ENCODE measurements around the gene TM9SF3. TPM values are rescaled to one million over a fixed set of nuclear protein-coding genes. Genes with fewer than 3 reads are reported as not detected.

The TM9SF3 gene
- total and polyA plus RNA-seq, 2 donors (not counting 1 experiment from before 2014, with no cell fraction given), result 6.9 to 63.4 TPM

DNA sequence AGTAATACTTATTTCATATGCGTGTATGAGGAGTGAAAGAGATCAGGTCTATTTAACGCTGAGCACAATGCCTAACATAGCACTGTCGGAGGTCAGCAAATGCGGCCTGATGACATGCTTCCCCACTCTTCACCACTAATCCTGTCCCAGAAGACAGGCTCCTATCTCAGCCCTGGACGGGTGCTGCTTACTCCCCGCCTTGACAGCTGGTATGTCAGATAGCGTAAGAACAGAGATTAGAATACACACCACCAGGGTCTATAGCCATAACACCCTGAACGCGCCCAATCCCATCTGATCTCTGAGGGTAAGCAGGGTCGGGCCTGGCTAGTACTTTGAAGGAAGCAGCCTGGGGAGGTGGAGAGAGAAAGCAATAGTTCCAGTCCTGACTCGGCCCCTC lies 32.3 kb upstream of the TM9SF3 start:
- no peak overlapping the region for H3K27ac Mint-ChIP-seq
- Histone ChIP-seq H3K27ac (ENCODE audit: low read length in 2 of 2) (no peak overlapping the region), H4K20me1 (ENCODE audit: control insufficient read depth, insufficient read depth, low read length, poor library complexity, severe bottlenecking) (peaks cover 76% of the 10 kb centered on the region), H3K4me1 (ENCODE audit: control insufficient read depth in 2 of 2, insufficient read depth in 2 of 2, low read length in 2 of 2) (no peaks in the 10 kb centered on the region), H3K27me3 (replicated peaks in 1 of 4; ENCODE audit: control extremely low read depth in 1 of 4, control insufficient read depth in 3 of 4, insufficient read depth in 4 of 4, low read length in 3 of 4) (no peaks in the 10 kb centered on the region), H3K9me3 (ENCODE audit: control extremely low read depth in 1 of 3, control insufficient read depth in 2 of 3, insufficient read depth in 1 of 3, low read length in 2 of 3) (no peaks in the 10 kb centered on the region), H3K4me2 (replicated peaks; ENCODE audit: low read depth, low read length, poor library complexity, severe bottlenecking) (no peak overlapping the region), H3K36me3 (replicated peaks in 1 of 2; ENCODE audit: control extremely low read depth in 1 of 2, control insufficient read depth in 1 of 2, extremely low read depth in 1 of 2, insufficient read depth in 2 of 2, low read length in 1 of 2) (peaks cover 8 to 98% of the 10 kb centered on the region in 2 experiments), H3K9ac (ENCODE audit: low read length) (no peak overlapping the region), H3K79me2 (ENCODE audit: control insufficient read depth, insufficient read depth, low read length) (peaks cover 69% of the 10 kb centered on the region), H3K4me3 (ENCODE audit: control extremely low read depth in 1 of 5, extremely low read depth in 1 of 5, insufficient read depth in 1 of 5, low read depth in 2 of 5, low read length in 4 of 5) (no peak overlapping the region), H2AFZ (ENCODE audit: insufficient read depth, low read depth, low read length, poor library complexity, severe bottlenecking) (no peak overlapping the region)
- ATAC-seq (ENCODE audit: low read depth), result no peak
- no peak for DNase-seq
- ChIA-PET POLR2A (no interaction called here), CTCF (interaction anchor here (1.2 kb wide), 1 partner anchor 21 kb away, joined by 3 read pairs; no protein-coding TSS in a partner anchor)
- WGBS (ENCODE audit: insufficient coverage), result 98% methylated on average over 5 of the region's 11 CpGs
- H3K9me3 Mint-ChIP-seq (ENCODE audit: insufficient read depth), result no peaks in the 10 kb centered on the region
- TF ChIP-seq, protein P1, sequence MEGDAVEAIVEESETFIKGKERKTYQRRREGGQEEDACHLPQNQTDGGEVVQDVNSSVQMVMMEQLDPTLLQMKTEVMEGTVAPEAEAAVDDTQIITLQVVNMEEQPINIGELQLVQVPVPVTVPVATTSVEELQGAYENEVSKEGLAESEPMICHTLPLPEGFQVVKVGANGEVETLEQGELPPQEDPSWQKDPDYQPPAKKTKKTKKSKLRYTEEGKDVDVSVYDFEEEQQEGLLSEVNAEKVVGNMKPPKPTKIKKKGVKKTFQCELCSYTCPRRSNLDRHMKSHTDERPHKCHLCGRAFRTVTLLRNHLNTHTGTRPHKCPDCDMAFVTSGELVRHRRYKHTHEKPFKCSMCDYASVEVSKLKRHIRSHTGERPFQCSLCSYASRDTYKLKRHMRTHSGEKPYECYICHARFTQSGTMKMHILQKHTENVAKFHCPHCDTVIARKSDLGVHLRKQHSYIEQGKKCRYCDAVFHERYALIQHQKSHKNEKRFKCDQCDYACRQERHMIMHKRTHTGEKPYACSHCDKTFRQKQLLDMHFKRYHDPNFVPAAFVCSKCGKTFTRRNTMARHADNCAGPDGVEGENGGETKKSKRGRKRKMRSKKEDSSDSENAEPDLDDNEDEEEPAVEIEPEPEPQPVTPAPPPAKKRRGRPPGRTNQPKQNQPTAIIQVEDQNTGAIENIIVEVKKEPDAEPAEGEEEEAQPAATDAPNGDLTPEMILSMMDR (IDR thresholded peaks at IDR 0.05), result no peak
- TF ChIP-seq EZH2 (IDR thresholded peaks at IDR 0.05; ENCODE audit: borderline replicate concordance, insufficient read depth, low read depth, low read length, poor library complexity, severe bottlenecking), result no peak
- no peak overlapping the region for H3K4me3 Mint-ChIP-seq
- intact Hi-C loops (cut with micrococcal nuclease), result no loop called here
- H3K4me1 Mint-ChIP-seq, result no peaks in the 10 kb centered on the region
- no peaks in the 10 kb centered on the region for H3K27me3 Mint-ChIP-seq

GRCh38 chr10:96618653-96619052 lies 31.8 kb upstream of the TM9SF3 start:
- Mint-ChIP-seq H3K4me3 (no peak overlapping the region), H3K9me3 (ENCODE audit: insufficient read depth) (no peaks in the 10 kb centered on the region), H3K4me1 (no peaks in the 10 kb centered on the region), H3K27me3 (no peaks in the 10 kb centered on the region), H3K27ac (no peak overlapping the region)
- no peaks in the 10 kb centered on the region for H3K4me1 ChIP-seq (ENCODE audit: control insufficient read depth in 2 of 2, insufficient read depth in 2 of 2, low read length in 2 of 2)
- peaks cover 71% of the 10 kb centered on the region for H3K79me2 ChIP-seq (ENCODE audit: control insufficient read depth, insufficient read depth, low read length)
- no peak overlapping the region for H2AFZ ChIP-seq (ENCODE audit: insufficient read depth, low read depth, low read length, poor library complexity, severe bottlenecking)
- peaks cover 12 to 98% of the 10 kb centered on the region in 2 experiments for H3K36me3 ChIP-seq (replicated peaks in 1 of 2; ENCODE audit: control extremely low read depth in 1 of 2, control insufficient read depth in 1 of 2, extremely low read depth in 1 of 2, insufficient read depth in 2 of 2, low read length in 1 of 2)
- ChIA-PET POLR2A (no interaction called here), CTCF (interaction anchor here (1.2 kb wide), 1 partner anchor 21 kb away, joined by 3 read pairs; no protein-coding TSS in a partner anchor)
- no peaks in the 10 kb centered on the region for H3K9me3 ChIP-seq (ENCODE audit: control extremely low read depth in 1 of 3, control insufficient read depth in 2 of 3, insufficient read depth in 1 of 3, low read length in 2 of 3)
- H3K4me2 ChIP-seq (replicated peaks; ENCODE audit: low read depth, low read length, poor library complexity, severe bottlenecking), result no peak overlapping the region
- peaks cover 76% of the 10 kb centered on the region for H4K20me1 ChIP-seq (ENCODE audit: control insufficient read depth, insufficient read depth, low read length, poor library complexity, severe bottlenecking)
- intact Hi-C loops (cut with micrococcal nuclease), result no loop called here
- WGBS (ENCODE audit: insufficient coverage), result 67% methylated on average over 1 of the region's 2 CpGs
- TF ChIP-seq EZH2 (IDR thresholded peaks at IDR 0.05; ENCODE audit: borderline replicate concordance, insufficient read depth, low read depth, low read length, poor library complexity, severe bottlenecking), result no peak
- TF ChIP-seq, protein P1 (IDR thresholded peaks at IDR 0.05), result no peak
- ATAC-seq (ENCODE audit: low read depth) (no peak), DNase-seq (no peak)
- no peak overlapping the region for H3K9ac ChIP-seq (ENCODE audit: low read length)
- H3K4me3 ChIP-seq (ENCODE audit: control extremely low read depth in 1 of 5, extremely low read depth in 1 of 5, insufficient read depth in 1 of 5, low read depth in 2 of 5, low read length in 4 of 5), result no peak overlapping the region
- no peak overlapping the region for H3K27ac ChIP-seq (ENCODE audit: low read length in 2 of 2)
- no peaks in the 10 kb centered on the region for H3K27me3 ChIP-seq (replicated peaks in 1 of 4; ENCODE audit: control extremely low read depth in 1 of 4, control insufficient read depth in 3 of 4, insufficient read depth in 4 of 4, low read length in 3 of 4)
